ENCODE data around the gene MFAP5.

MFAP5 gene

GRCh38 chr12:8677362-8677761, 14.7 kb upstream of the MFAP5 start:
- H3K4me3 ChIP-seq (ENCODE audit: control insufficient read depth, low read depth, low read length): no peak overlapping the region
- TF ChIP-seq CTCF (conservative IDR thresholded peaks at IDR 0.05; ENCODE audit: control insufficient read depth, insufficient read depth, low read depth, low read length): no peak
- no peak for DNase-seq (ENCODE audit: low read depth)

DNA sequence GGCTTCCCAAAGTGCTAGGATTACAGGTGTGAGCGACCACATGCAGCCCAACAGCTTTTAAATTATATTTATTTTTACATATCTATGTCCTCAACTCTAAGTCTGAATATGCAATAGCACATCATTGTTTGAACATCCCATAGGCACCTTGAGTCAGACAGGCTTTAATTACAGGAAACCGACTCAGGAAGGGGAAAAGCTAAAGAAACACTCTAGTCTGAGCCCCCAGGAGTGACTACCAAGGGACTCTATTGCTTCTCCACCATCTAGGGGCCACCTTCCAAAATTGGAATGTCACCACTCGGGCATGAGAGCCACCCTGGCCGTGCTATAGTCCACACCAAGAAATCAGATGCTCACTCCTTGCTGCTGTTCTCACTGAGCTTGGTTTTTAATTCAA, 14.0 kb upstream of the MFAP5 start:
- DNase-seq (ENCODE audit: low read depth): no peak
- no peak overlapping the region for H3K4me3 ChIP-seq (ENCODE audit: control insufficient read depth, low read depth, low read length)
- TF ChIP-seq CTCF (conservative IDR thresholded peaks at IDR 0.05; ENCODE audit: control insufficient read depth, insufficient read depth, low read depth, low read length): no peak

GRCh38 chr12:8675591-8676036, 13.0 kb upstream of the MFAP5 start:
- no peak for DNase-seq (ENCODE audit: low read depth)
- no peak for TF ChIP-seq CTCF (conservative IDR thresholded peaks at IDR 0.05; ENCODE audit: control insufficient read depth, insufficient read depth, low read depth, low read length)
- no peak overlapping the region for H3K4me3 ChIP-seq (ENCODE audit: control insufficient read depth, low read depth, low read length)

DNA sequence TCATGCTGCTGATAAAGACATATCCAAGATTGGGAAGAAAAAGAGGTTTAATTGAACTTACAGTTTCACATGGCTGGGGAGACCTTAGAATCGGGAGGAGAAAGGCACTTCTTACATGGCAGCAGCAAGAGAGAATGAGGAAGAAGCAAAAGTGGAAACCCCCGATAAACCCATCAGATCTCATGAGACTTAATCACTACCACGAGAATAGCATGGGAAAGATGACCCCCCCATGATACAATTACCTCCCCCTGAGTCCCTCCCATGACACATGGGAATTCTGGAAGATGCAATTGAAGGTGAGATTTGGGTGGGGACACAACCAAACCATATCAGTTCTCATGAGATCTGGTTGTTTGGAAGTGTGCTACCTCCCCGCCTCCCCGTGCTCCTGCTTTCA, 9.8 kb upstream of the MFAP5 start:
- H3K4me3 ChIP-seq (ENCODE audit: control insufficient read depth, low read depth, low read length): no peak overlapping the region
- no peak for DNase-seq (ENCODE audit: low read depth)
- TF ChIP-seq CTCF (conservative IDR thresholded peaks at IDR 0.05; ENCODE audit: control insufficient read depth, insufficient read depth, low read depth, low read length): no peak

- TF ChIP-seq CTCF (conservative IDR thresholded peaks at IDR 0.05; ENCODE audit: control insufficient read depth, insufficient read depth, low read depth, low read length): no peak
- no peak for DNase-seq (ENCODE audit: low read depth)
- no peak overlapping the region for H3K4me3 ChIP-seq (ENCODE audit: control insufficient read depth, low read depth, low read length)
Measured at GRCh38 chr12:8668441-8668840, 5.8 kb upstream of the MFAP5 start.

- DNase-seq (ENCODE audit: low read depth): no peak
- H3K4me3 ChIP-seq (ENCODE audit: control insufficient read depth, low read depth, low read length): no peak overlapping the region
- TF ChIP-seq CTCF (conservative IDR thresholded peaks at IDR 0.05; ENCODE audit: control insufficient read depth, insufficient read depth, low read depth, low read length): no peak
Measured at GRCh38 chr12:8667270-8667669, 4.6 kb upstream of the MFAP5 start.

DNA sequence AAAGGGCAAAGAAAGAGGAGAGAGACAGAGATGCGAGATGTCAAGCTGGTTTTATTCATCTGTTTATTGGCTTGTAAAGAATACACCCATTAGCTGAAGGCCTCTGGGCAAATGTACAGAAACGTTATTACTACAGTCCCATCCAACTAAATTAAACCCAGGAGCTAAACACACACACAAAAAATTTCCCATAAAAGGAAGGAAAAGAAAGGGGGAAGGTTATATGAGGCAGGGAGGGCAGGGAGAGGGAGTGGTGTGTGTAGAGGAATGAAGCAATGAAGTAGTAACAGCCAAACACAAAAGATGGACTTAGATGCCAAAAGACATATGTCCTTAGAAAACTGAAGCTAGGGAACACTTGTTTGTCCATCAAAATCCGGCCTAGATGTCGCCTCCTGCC, 3.1 kb upstream of the MFAP5 start:
- no peak overlapping the region for H3K4me3 ChIP-seq (ENCODE audit: control insufficient read depth, low read depth, low read length)
- no peak for DNase-seq (ENCODE audit: low read depth)
- no peak for TF ChIP-seq CTCF (conservative IDR thresholded peaks at IDR 0.05; ENCODE audit: control insufficient read depth, insufficient read depth, low read depth, low read length)
